Thoracic aorta (tissue), 2 donors: Measurements from ENCODE around the gene RRBP1. TPM values are rescaled to one million over a fixed set of nuclear protein-coding genes. Genes with fewer than 3 reads are reported as not detected.

Source experiments
- ATAC-seq: fragments of 150-250 bp; one replicate; pipeline ENCODE4 v1.8.0; 2017; ENCODE audit warnings: low read depth; ENCODE audit not compliant: insufficient number of reproducible peaks, low FRiP score
- DNase-seq: peaks from one replicate; pipeline ENCODE4 v3.0.0-alpha.2; 2020; ENCODE audit warnings: low spot score
- H3K27ac ChIP-seq, 2 donors: fragments of 200-600 bp; sonication (generic); 1 replicate in 1 of 2; 2 replicates in 1 of 2; pipeline ENCODE4 v1.5.1; 2016; ENCODE audit warnings: mild to moderate bottlenecking in 2 of 2, moderate library complexity in 2 of 2
- H3K27me3 ChIP-seq: fragments of 200-600 bp; sonication (generic); replicated peaks from 2 replicates; pipeline ENCODE4 v1.6.0; 2016; ENCODE audit warnings: mild to moderate bottlenecking; ENCODE audit not compliant: insufficient read depth
- H3K36me3 ChIP-seq: fragments of 200-600 bp; sonication (generic); one replicate; pipeline ENCODE4 v1.5.1; 2016
- H3K4me1 ChIP-seq, 2 donors: fragments of 200-600 bp; sonication (generic); 1 replicate in 1 of 2; 2 replicates in 1 of 2; pipeline versions ENCODE4 v1.5.1 to v1.6.0; 2016; ENCODE audit warnings: low read depth in 2 of 2, mild to moderate bottlenecking in 1 of 2; ENCODE audit not compliant: control insufficient read depth in 1 of 2
- H3K4me3 ChIP-seq: fragments of 200-600 bp; sonication (generic); 2 replicates; pipeline ENCODE4 v1.5.1; 2016; ENCODE audit warnings: mild to moderate bottlenecking
- H3K9me3 ChIP-seq: fragments of 200-600 bp; sonication (generic); 2 replicates; pipeline ENCODE4 v1.5.1; 2016
- CTCF ChIP-seq: fragments of 200-600 bp; sonication (generic); IDR thresholded peaks from one replicate; pipeline ENCODE4 v1.5.1; 2019; ENCODE audit warnings: antibody characterized with exemption
- total RNA-seq, 2 donors: library from RNA; depleted of rRNA; stranded (reverse); fragments of >200 nt; gene quantifications; one replicate each; pipeline versions ENCODE4 v1.1.0 to v1.2.3, GENCODE V29; 2016

Gene RRBP1
- total RNA-seq, 2 donors from 2014 or later, result 113 to 163 TPM

GRCh38 chr20:17688965-17689364, 6.9 kb upstream of the RRBP1 start:
- Histone ChIP-seq H3K9me3 (no peaks in the 10 kb centered on the region), H3K27me3 (no peaks in the 10 kb centered on the region), H3K4me3 (no peak overlapping the region), H3K27ac (no peak overlapping the region), H3K4me1 (peaks cover 0 to 15% of the 10 kb centered on the region in 2 donors), H3K36me3 (no peaks in the 10 kb centered on the region)
- no peak for DNase-seq
- no peak for TF ChIP-seq CTCF
- no peak for ATAC-seq

- TF ChIP-seq CTCF, result no peak
- Histone ChIP-seq H3K4me3 (no peak overlapping the region), H3K9me3 (no peaks in the 10 kb centered on the region), H3K36me3 (no peaks in the 10 kb centered on the region), H3K27me3 (no peaks in the 10 kb centered on the region), H3K27ac (no peak overlapping the region), H3K4me1 (peaks cover 0 to 5% of the 10 kb centered on the region in 2 donors)
- DNase-seq (no peak), ATAC-seq (no peak)
Measured at GRCh38 chr20:17687800-17688199, 5.8 kb upstream of the RRBP1 start.

GRCh38 chr20:17685168-17685567, 3.1 kb upstream of the RRBP1 start:
- no peaks in the 10 kb centered on the region for H3K36me3 ChIP-seq
- no peak for DNase-seq
- H3K9me3 ChIP-seq, result no peaks in the 10 kb centered on the region
- no peak overlapping the region for H3K4me3 ChIP-seq
- peaks cover 0 to 10% of the 10 kb centered on the region in 2 donors for H3K4me1 ChIP-seq
- TF ChIP-seq CTCF, result no peak
- H3K27ac ChIP-seq, result no peak overlapping the region
- no peaks in the 10 kb centered on the region for H3K27me3 ChIP-seq
- ATAC-seq, result no peak

- no peak overlapping the region for H3K4me3 ChIP-seq
- no peak for TF ChIP-seq CTCF
- H3K4me1 ChIP-seq, result peaks cover 3 to 19% of the 10 kb centered on the region in 2 donors
- no peaks in the 10 kb centered on the region for H3K27me3 ChIP-seq
- ATAC-seq (no peak), DNase-seq (no peak)
- H3K36me3 ChIP-seq, result no peaks in the 10 kb centered on the region
- no peak overlapping the region for H3K27ac ChIP-seq
- no peaks in the 10 kb centered on the region for H3K9me3 ChIP-seq
Measured at GRCh38 chr20:17684077-17684888, 2.2 kb upstream of the RRBP1 start.

GRCh38 chr20:17683218-17684076, 1.4 kb upstream of the RRBP1 start:
- no peak overlapping the region for H3K4me3 ChIP-seq

More at GRCh38 chr20:17683218-17684076, 1.4 kb upstream of the RRBP1 start:
- Histone ChIP-seq H3K4me1 (peaks cover 3 to 21% of the 10 kb centered on the region in 2 donors), H3K9me3 (no peaks in the 10 kb centered on the region), H3K27ac (no peak overlapping the region), H3K36me3 (no peaks in the 10 kb centered on the region), H3K27me3 (no peaks in the 10 kb centered on the region)
- ATAC-seq (no peak), DNase-seq (no peak)
- no peak for TF ChIP-seq CTCF
